ENCODE data around the gene OTUB2. TPM values are rescaled to one million over a fixed set of nuclear protein-coding genes. Genes with fewer than 3 reads are reported as not detected.

OTUB2 gene
- total and polyA plus RNA-seq, 2 experiments from 2014 or later: 2.7 to 2.8 TPM

- no peak for DNase-seq (ENCODE audit: low spot score)
- Histone ChIP-seq H3K36me3 (replicated peaks; ENCODE audit: insufficient read depth, low read depth) (no peaks in the 10 kb centered on the region), H3K9me3 (ENCODE audit: low read depth) (no peaks in the 10 kb centered on the region), H3K4me2 (no peak overlapping the region), H3K4me3 (no peak overlapping the region), H2AFZ (no peak overlapping the region), H3K9me2 (replicated peaks; ENCODE audit: insufficient read depth) (no peaks in the 10 kb centered on the region), H3K27ac (no peak overlapping the region), H3K27me3 (no peaks in the 10 kb centered on the region), H3K4me1 (ENCODE audit: insufficient read depth) (no peaks in the 10 kb centered on the region), H3K79me2 (no peaks in the 10 kb centered on the region), H4K20me1 (ENCODE audit: insufficient read depth, poor library complexity, severe bottlenecking) (no peaks in the 10 kb centered on the region)
- WGBS (ENCODE audit: low lambda C conversion rate, missing lambda C conversion rate): 93% methylated on average over 7 of the region's 7 CpGs
- TF ChIP-seq EZH2phosphoT487 (IDR thresholded peaks at IDR 0.05; ENCODE audit: low read depth, severe bottlenecking, unreplicated experiment): no peak
- no peak for TF ChIP-seq CTCF (IDR thresholded peaks at IDR 0.05; ENCODE audit: poor library complexity)
- TF ChIP-seq EZH2 (IDR thresholded peaks at IDR 0.05; ENCODE audit: borderline replicate concordance): no peak
Observed at GRCh38 chr14:94029671-94030203, 3.6 kb downstream of the OTUB2 start.

GRCh38 chr14:94030571-94030970 lies 4.4 kb downstream of the OTUB2 start:
- no peak overlapping the region for H3K27ac ChIP-seq
- TF ChIP-seq EZH2 (IDR thresholded peaks at IDR 0.05; ENCODE audit: borderline replicate concordance) (no peak), CTCF (IDR thresholded peaks at IDR 0.05; ENCODE audit: poor library complexity) (no peak), EZH2phosphoT487 (IDR thresholded peaks at IDR 0.05; ENCODE audit: low read depth, severe bottlenecking, unreplicated experiment) (no peak)
- WGBS (ENCODE audit: low lambda C conversion rate, missing lambda C conversion rate): 95% methylated on average over 14 of the region's 14 CpGs
- no peak overlapping the region for H3K4me2 ChIP-seq
- no peaks in the 10 kb centered on the region for H4K20me1 ChIP-seq (ENCODE audit: insufficient read depth, poor library complexity, severe bottlenecking)
- H3K9me3 ChIP-seq (ENCODE audit: low read depth): no peaks in the 10 kb centered on the region
- H2AFZ ChIP-seq: no peak overlapping the region
- H3K36me3 ChIP-seq (replicated peaks; ENCODE audit: insufficient read depth, low read depth): no peaks in the 10 kb centered on the region
- no peaks in the 10 kb centered on the region for H3K9me2 ChIP-seq (replicated peaks; ENCODE audit: insufficient read depth)
- no peak overlapping the region for H3K4me3 ChIP-seq
- no peaks in the 10 kb centered on the region for H3K27me3 ChIP-seq
- no peaks in the 10 kb centered on the region for H3K79me2 ChIP-seq
- no peaks in the 10 kb centered on the region for H3K4me1 ChIP-seq (ENCODE audit: insufficient read depth)
- DNase-seq (ENCODE audit: low spot score): no peak

- Histone ChIP-seq H3K9me2 (replicated peaks; ENCODE audit: insufficient read depth) (no peaks in the 10 kb centered on the region), H3K9me3 (ENCODE audit: low read depth) (no peaks in the 10 kb centered on the region), H4K20me1 (ENCODE audit: insufficient read depth, poor library complexity, severe bottlenecking) (no peaks in the 10 kb centered on the region), H3K79me2 (no peaks in the 10 kb centered on the region), H3K4me1 (ENCODE audit: insufficient read depth) (no peaks in the 10 kb centered on the region), H3K27me3 (no peaks in the 10 kb centered on the region), H3K4me3 (no peak overlapping the region), H2AFZ (no peak overlapping the region), H3K27ac (no peak overlapping the region), H3K36me3 (replicated peaks; ENCODE audit: insufficient read depth, low read depth) (no peaks in the 10 kb centered on the region), H3K4me2 (no peak overlapping the region)
- TF ChIP-seq EZH2phosphoT487 (IDR thresholded peaks at IDR 0.05; ENCODE audit: low read depth, severe bottlenecking, unreplicated experiment) (no peak), EZH2 (IDR thresholded peaks at IDR 0.05; ENCODE audit: borderline replicate concordance) (no peak), CTCF (IDR thresholded peaks at IDR 0.05; ENCODE audit: poor library complexity) (no peak)
- no peak for DNase-seq (ENCODE audit: low spot score)
- WGBS (ENCODE audit: low lambda C conversion rate, missing lambda C conversion rate): 90% methylated on average over 8 of the region's 8 CpGs
Observed at GRCh38 chr14:94031161-94031882, 5.2 kb downstream of the OTUB2 start.
